A549 treated with RU486 at 1 μM for 4 hours (cell line): ENCODE measurements around the gene ABCA9. TPM values are rescaled to one million over a fixed set of nuclear protein-coding genes. Genes with fewer than 3 reads are reported as not detected.

Experiments
- total RNA-seq: library from RNA; stranded (reverse); fragments of 200-300 nt; extraction: Qiagen RNA extraction; gene quantifications from 5 replicates; pipeline ENCODE4 v1.2.3, GENCODE V29; 2022; ENCODE audit warnings: low read depth

The ABCA9 gene
- not detected in 5 replicates for total RNA-seq

GRCh38 chr17:69060822-69061221 is at the start of gene ABCA9:
Gene ABCA9 (minus strand): TSS chr17:69060927. CDS start chr17:69051126, 9,801 bp downstream.

DNA sequence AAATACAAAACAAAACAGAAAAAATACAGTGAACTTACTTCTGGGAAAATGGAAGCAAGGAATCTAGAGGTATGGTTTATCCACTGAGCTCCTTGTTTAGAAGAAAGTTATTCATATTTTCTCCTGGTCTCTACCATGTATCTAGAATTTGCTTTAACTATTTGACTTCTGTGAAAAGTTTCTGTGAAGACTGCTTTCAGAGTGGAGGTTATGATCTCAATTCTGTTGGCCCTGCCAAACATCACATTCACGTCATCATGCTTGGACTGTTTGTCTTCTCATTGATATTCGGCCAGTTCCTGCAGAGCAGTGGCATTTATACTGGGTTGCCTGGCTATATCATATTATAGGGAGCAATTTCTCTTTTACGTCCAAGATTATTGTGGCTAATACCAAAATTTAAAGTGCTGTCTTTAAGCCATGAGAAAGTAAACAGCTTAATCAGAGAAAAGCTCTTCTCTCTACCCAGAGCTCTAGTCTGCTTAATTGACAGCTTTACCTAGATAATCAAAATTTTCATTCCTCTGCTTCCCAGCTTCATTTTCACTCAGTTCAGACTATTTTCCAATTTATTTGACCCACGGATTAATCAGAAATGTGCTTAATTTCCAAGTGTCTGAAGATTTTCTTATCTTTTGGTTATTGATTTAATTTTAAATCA is 105.4 kb downstream of the ABCA9 start, which contains the start of gene ABCA8:
Gene ABCA8 (minus strand): TSS at position 212 of the 661 bp plus-strand sequence. CDS start 13,358 bp downstream, outside the sequence.

Other genes starting within 250 kb of the ABCA9 start
- gene ABCA8, start 105.5 kb downstream of the ABCA9 start, total RNA-seq, result 0.30 to 0.62 TPM (median 0.34 TPM) in 4 of 5 replicates, not detected in the other
- gene ABCA6, start 81.0 kb upstream of the ABCA9 start, total RNA-seq, result 0.23 TPM in 1 of 5 replicates, not detected in the others
- 0.06 to 0.29 TPM (median 0.13 TPM) in 4 of 5 replicates, not detected in the other for gene ABCA10, start 167.9 kb upstream of the ABCA9 start, total RNA-seq